ENCODE results near the gene KRTAP5-3.

DNA sequence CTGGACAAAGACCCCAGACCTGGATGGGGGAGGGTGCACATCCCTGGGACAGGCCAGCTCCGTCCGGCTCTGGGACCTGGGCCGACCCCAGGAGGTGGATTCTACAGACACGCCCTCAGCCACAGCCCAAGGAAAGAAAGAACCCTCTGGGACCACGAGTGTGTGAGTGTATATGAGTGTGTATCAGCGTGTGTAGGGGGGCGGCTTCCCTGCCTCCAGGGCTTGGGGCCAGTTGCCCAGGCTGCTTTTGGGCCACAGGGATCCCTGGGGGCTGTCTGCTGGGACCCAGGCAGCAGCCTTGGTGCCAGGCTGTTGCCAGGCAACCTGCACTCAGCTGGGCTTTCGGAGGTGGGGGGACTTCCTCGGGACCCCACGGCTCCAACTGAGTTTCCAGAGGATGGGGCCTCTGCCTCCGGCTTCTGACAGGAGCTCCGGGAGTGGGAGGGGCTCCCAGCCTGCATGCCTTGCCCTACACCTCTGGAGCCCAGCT lies 45.1 kb downstream of the KRTAP5-3 start:
- TF ChIP-seq EZH2 (conservative IDR thresholded peaks at IDR 0.05; ENCODE audit: low read depth, low read length) = no peak
- no peak for TF ChIP-seq REXO4 (CRISPR knock-in tag; IDR thresholded peaks at IDR 0.05; ENCODE audit: borderline replicate concordance)
- TF ChIP-seq EP300 (IDR thresholded peaks at IDR 0.05; ENCODE audit: low read depth in 2 of 2, low read length in 2 of 2) = no peak
- TF ChIP-seq EP300 (CRISPR knock-in tag; IDR thresholded peaks at IDR 0.05; ENCODE audit: borderline replicate concordance) = no peak
- TF ChIP-seq KDM5A (IDR thresholded peaks at IDR 0.05; ENCODE audit: borderline replicate concordance, low read length) = no peak
- TF ChIP-seq LCORL (IDR thresholded peaks at IDR 0.05) = no peak
- no peak for TF ChIP-seq LCORL (CRISPR knock-in tag; IDR thresholded peaks at IDR 0.05)
- no peak for TF ChIP-seq SMAD1 (CRISPR knock-in tag; IDR thresholded peaks at IDR 0.05; ENCODE audit: borderline replicate concordance, low read depth)
- no peak for TF ChIP-seq NR3C1 (CRISPR knock-in tag; IDR thresholded peaks at IDR 0.05)
- TF ChIP-seq, protein P1, sequence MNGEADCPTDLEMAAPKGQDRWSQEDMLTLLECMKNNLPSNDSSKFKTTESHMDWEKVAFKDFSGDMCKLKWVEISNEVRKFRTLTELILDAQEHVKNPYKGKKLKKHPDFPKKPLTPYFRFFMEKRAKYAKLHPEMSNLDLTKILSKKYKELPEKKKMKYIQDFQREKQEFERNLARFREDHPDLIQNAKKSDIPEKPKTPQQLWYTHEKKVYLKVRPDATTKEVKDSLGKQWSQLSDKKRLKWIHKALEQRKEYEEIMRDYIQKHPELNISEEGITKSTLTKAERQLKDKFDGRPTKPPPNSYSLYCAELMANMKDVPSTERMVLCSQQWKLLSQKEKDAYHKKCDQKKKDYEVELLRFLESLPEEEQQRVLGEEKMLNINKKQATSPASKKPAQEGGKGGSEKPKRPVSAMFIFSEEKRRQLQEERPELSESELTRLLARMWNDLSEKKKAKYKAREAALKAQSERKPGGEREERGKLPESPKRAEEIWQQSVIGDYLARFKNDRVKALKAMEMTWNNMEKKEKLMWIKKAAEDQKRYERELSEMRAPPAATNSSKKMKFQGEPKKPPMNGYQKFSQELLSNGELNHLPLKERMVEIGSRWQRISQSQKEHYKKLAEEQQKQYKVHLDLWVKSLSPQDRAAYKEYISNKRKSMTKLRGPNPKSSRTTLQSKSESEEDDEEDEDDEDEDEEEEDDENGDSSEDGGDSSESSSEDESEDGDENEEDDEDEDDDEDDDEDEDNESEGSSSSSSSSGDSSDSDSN (CRISPR knock-in tag; IDR thresholded peaks at IDR 0.05) = no peak
- TF ChIP-seq MIER2 (CRISPR knock-in tag; IDR thresholded peaks at IDR 0.05) = no peak
- TF ChIP-seq CAMTA2 (CRISPR knock-in tag; IDR thresholded peaks at IDR 0.05; ENCODE audit: borderline replicate concordance) = no peak
- TF ChIP-seq POLR2A (IDR thresholded peaks at IDR 0.05; ENCODE audit: insufficient read depth in 1 of 2, low read depth in 2 of 2, low read length in 2 of 2) = no peak
- no peak for TF ChIP-seq SNAI1 (CRISPR knock-in tag; IDR thresholded peaks at IDR 0.05; ENCODE audit: borderline replicate concordance)
- TF ChIP-seq, protein P2, sequence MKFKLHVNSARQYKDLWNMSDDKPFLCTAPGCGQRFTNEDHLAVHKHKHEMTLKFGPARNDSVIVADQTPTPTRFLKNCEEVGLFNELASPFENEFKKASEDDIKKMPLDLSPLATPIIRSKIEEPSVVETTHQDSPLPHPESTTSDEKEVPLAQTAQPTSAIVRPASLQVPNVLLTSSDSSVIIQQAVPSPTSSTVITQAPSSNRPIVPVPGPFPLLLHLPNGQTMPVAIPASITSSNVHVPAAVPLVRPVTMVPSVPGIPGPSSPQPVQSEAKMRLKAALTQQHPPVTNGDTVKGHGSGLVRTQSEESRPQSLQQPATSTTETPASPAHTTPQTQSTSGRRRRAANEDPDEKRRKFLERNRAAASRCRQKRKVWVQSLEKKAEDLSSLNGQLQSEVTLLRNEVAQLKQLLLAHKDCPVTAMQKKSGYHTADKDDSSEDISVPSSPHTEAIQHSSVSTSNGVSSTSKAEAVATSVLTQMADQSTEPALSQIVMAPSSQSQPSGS (CRISPR knock-in tag; IDR thresholded peaks at IDR 0.05) = no peak
- no peak for TF ChIP-seq GATAD1 (CRISPR knock-in tag; IDR thresholded peaks at IDR 0.05)
